ENCODE data around the gene GPATCH4. TPM values are rescaled to one million over a fixed set of nuclear protein-coding genes. Genes with fewer than 3 reads are reported as not detected.
"Not testable (repeated sequence)": the region's sequence is repeated elsewhere in the genome, so short reads cannot be mapped to it uniquely, and the experiment has no call there.

GPATCH4 gene
- total RNA-seq, 1 experiment from 2014 or later: 26.2 TPM

GRCh38 chr1:156556354-156556753, 44.9 kb downstream of the GPATCH4 start:
- Histone ChIP-seq H3K9me2 (replicated peaks; ENCODE audit: insufficient read depth, low read length) (no peaks in the 10 kb centered on the region; the same call in 1 of the 2 replicates), H3K27ac (ENCODE audit: low read length) (peak overlapping the region; percentile 43; the same call in 1 of the 2 replicates), H4K20me1 (ENCODE audit: insufficient read depth, low read depth, low read length) (no peaks in the 10 kb centered on the region), H3K4me2 (ENCODE audit: low read depth, low read length, poor library complexity, severe bottlenecking) (peak overlapping the region; percentile 46), H3K36me3 (ENCODE audit: insufficient read depth, low read length) (no peaks in the 10 kb centered on the region), H3K79me2 (ENCODE audit: low read length) (no peaks in the 10 kb centered on the region), H3K4me1 (ENCODE audit: low read length) (peaks cover 67% of the 10 kb centered on the region), H3K9ac (ENCODE audit: low read length) (peak overlapping the region; percentile 14; the same call in 1 of the 2 replicates), H2AFZ (ENCODE audit: low read length) (no peak overlapping the region), H3K9me3 (ENCODE audit: low read length) (no peaks in the 10 kb centered on the region), H3K27me3 (ENCODE audit: low read length) (no peaks in the 10 kb centered on the region), H3K4me3 (ENCODE audit: low read length) (no peak overlapping the region)
- peak; percentile 60 for DNase-seq

GRCh38 chr1:156555715-156556114, 45.6 kb downstream of the GPATCH4 start:
- DNase-seq: no peak
- H3K4me1 ChIP-seq (ENCODE audit: low read length): peaks cover 73% of the 10 kb centered on the region
- peak overlapping the region; percentile 14 for H3K9ac ChIP-seq (ENCODE audit: low read length)

DNA sequence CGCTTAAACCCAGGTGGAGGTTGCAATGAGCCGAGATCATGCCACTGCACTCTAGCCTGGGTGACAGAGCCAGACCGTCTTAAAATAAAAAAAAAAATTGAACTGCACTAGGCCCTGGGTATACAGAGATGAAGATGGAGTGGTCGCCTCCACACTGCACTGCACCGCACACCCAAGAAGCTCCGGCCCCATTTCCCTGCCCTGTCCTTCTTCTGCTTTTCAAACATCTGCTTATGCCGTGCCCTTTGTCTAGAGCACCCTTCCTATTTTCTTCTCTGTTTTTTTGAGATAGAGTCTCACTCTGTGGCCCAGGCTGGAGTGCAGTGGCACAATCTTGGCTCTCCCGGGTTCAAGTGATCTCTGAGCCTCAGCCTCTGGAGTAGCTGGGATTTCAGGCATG, 46.3 kb downstream of the GPATCH4 start:
- Histone ChIP-seq H3K4me1 (ENCODE audit: low read length) (peaks cover 74% of the 10 kb centered on the region), H3K9ac (ENCODE audit: low read length) (no peak overlapping the region), H3K9me3 (ENCODE audit: low read length) (no peaks in the 10 kb centered on the region), H3K9me2 (replicated peaks; ENCODE audit: insufficient read depth, low read length) (no peaks in the 10 kb centered on the region; the same call in 1 of the 2 replicates), H3K4me3 (ENCODE audit: low read length) (no peak overlapping the region), H3K36me3 (ENCODE audit: insufficient read depth, low read length) (no peaks in the 10 kb centered on the region), H4K20me1 (ENCODE audit: insufficient read depth, low read depth, low read length) (no peaks in the 10 kb centered on the region), H2AFZ (ENCODE audit: low read length) (no peak overlapping the region), H3K27me3 (ENCODE audit: low read length) (no peaks in the 10 kb centered on the region), H3K79me2 (ENCODE audit: low read length) (no peaks in the 10 kb centered on the region), H3K27ac (ENCODE audit: low read length) (no peak overlapping the region), H3K4me2 (ENCODE audit: low read depth, low read length, poor library complexity, severe bottlenecking) (no peak overlapping the region)
- no peak for DNase-seq

More at GRCh38 chr1:156555715-156556114, 45.6 kb downstream of the GPATCH4 start:
- Histone ChIP-seq H3K79me2 (ENCODE audit: low read length) (no peaks in the 10 kb centered on the region), H4K20me1 (ENCODE audit: insufficient read depth, low read depth, low read length) (no peaks in the 10 kb centered on the region), H3K27me3 (ENCODE audit: low read length) (no peaks in the 10 kb centered on the region), H3K27ac (ENCODE audit: low read length) (peak overlapping the region; percentile 43; the same call in 1 of the 2 replicates), H3K36me3 (ENCODE audit: insufficient read depth, low read length) (no peaks in the 10 kb centered on the region), H3K9me2 (replicated peaks; ENCODE audit: insufficient read depth, low read length) (no peaks in the 10 kb centered on the region; the same call in 1 of the 2 replicates), H3K4me2 (ENCODE audit: low read depth, low read length, poor library complexity, severe bottlenecking) (peak overlapping the region; percentile 46), H3K4me3 (ENCODE audit: low read length) (no peak overlapping the region), H2AFZ (ENCODE audit: low read length) (no peak overlapping the region), H3K9me3 (ENCODE audit: low read length) (no peaks in the 10 kb centered on the region)

GRCh38 chr1:156553860-156554485, 47.3 kb downstream of the GPATCH4 start:
- H3K9me3 ChIP-seq (ENCODE audit: low read length): no peaks in the 10 kb centered on the region
- H3K9ac ChIP-seq (ENCODE audit: low read length): no peak overlapping the region
- peak overlapping the region; percentile 66 for H3K4me2 ChIP-seq (ENCODE audit: low read depth, low read length, poor library complexity, severe bottlenecking)
- no peak overlapping the region for H2AFZ ChIP-seq (ENCODE audit: low read length)
- no peaks in the 10 kb centered on the region for H3K27me3 ChIP-seq (ENCODE audit: low read length)
- peaks cover 64% of the 10 kb centered on the region for H3K4me1 ChIP-seq (ENCODE audit: low read length)
- peak overlapping the region; percentile 88 for H3K27ac ChIP-seq (ENCODE audit: low read length)
- H3K36me3 ChIP-seq (ENCODE audit: insufficient read depth, low read length): no peaks in the 10 kb centered on the region
- H4K20me1 ChIP-seq (ENCODE audit: insufficient read depth, low read depth, low read length): no peaks in the 10 kb centered on the region
- H3K9me2 ChIP-seq (replicated peaks; ENCODE audit: insufficient read depth, low read length): no peaks in the 10 kb centered on the region; the same call in 1 of the 2 replicates
- no peak overlapping the region for H3K4me3 ChIP-seq (ENCODE audit: low read length)
- no peaks in the 10 kb centered on the region for H3K79me2 ChIP-seq (ENCODE audit: low read length)
- DNase-seq: no peak

- peaks cover 63% of the 10 kb centered on the region for H3K4me1 ChIP-seq (ENCODE audit: low read length)
- H3K27me3 ChIP-seq (ENCODE audit: low read length); H3K9me2 ChIP-seq (replicated peaks; ENCODE audit: insufficient read depth, low read length); H3K36me3 ChIP-seq (ENCODE audit: insufficient read depth, low read length); H3K79me2 ChIP-seq (ENCODE audit: low read length); H4K20me1 ChIP-seq (ENCODE audit: insufficient read depth, low read depth, low read length); H3K9me3 ChIP-seq (ENCODE audit: low read length): not testable (repeated sequence)
- H3K27ac ChIP-seq (ENCODE audit: low read length): peak overlapping the region; percentile 88
- H3K9ac ChIP-seq (ENCODE audit: low read length): peak overlapping the region; percentile 66
- peak; percentile 86 for DNase-seq
- H3K4me3 ChIP-seq (ENCODE audit: low read length): 0 out of 2 replicates have a peak overlapping the region, but pooled peaks have one; percentile 5
- H3K4me2 ChIP-seq (ENCODE audit: low read depth, low read length, poor library complexity, severe bottlenecking): peak overlapping the region; percentile 66
- peak overlapping the region; percentile 93; the same call in 1 of the 2 replicates for H2AFZ ChIP-seq (ENCODE audit: low read length)
These were observed 48.3 kb downstream of the GPATCH4 start for GRCh38 chr1:156552937-156553336.

DNA sequence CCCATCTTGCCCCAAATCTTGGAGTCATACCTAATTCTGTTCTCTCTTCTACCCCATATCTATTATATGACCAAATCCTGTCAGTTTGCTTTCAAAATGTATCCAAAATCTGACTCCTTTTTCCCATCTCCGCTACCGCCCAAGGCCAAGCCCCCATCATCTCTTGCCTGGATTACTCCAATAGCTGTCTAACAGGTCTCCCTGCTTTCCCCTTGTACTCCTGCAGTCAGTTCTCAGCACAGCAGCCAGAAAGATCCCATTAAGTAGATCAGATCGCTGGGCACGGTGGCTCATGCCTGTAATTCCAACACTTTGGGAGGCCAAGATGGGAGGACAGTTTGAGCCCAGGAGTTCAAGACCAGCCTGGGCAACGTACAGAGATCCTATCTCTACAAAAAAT, 48.8 kb downstream of the GPATCH4 start:
- no peaks in the 10 kb centered on the region for H3K36me3 ChIP-seq (ENCODE audit: insufficient read depth, low read length)
- H3K4me1 ChIP-seq (ENCODE audit: low read length): peaks cover 63% of the 10 kb centered on the region
- no peaks in the 10 kb centered on the region for H3K79me2 ChIP-seq (ENCODE audit: low read length)
- H3K27ac ChIP-seq (ENCODE audit: low read length): 0 out of 2 replicates have a peak overlapping the region, but pooled peaks have one; percentile 32
- H4K20me1 ChIP-seq (ENCODE audit: insufficient read depth, low read depth, low read length): no peaks in the 10 kb centered on the region
- no peaks in the 10 kb centered on the region; the same call in 1 of the 2 replicates for H3K9me2 ChIP-seq (replicated peaks; ENCODE audit: insufficient read depth, low read length)
- H3K4me3 ChIP-seq (ENCODE audit: low read length): no peak overlapping the region
- H3K4me2 ChIP-seq (ENCODE audit: low read depth, low read length, poor library complexity, severe bottlenecking): peak overlapping the region; percentile 21
- no peak overlapping the region for H2AFZ ChIP-seq (ENCODE audit: low read length)
- H3K27me3 ChIP-seq (ENCODE audit: low read length): no peaks in the 10 kb centered on the region
- DNase-seq: no peak
- H3K9me3 ChIP-seq (ENCODE audit: low read length): no peaks in the 10 kb centered on the region
- no peak overlapping the region; the same call in 1 of the 2 replicates for H3K9ac ChIP-seq (ENCODE audit: low read length)

- Histone ChIP-seq H4K20me1 (ENCODE audit: insufficient read depth, low read depth, low read length) (no peaks in the 10 kb centered on the region), H3K9me2 (replicated peaks; ENCODE audit: insufficient read depth, low read length) (no peaks in the 10 kb centered on the region; the same call in 1 of the 2 replicates), H3K27ac (ENCODE audit: low read length) (no peak overlapping the region), H3K79me2 (ENCODE audit: low read length) (no peaks in the 10 kb centered on the region), H3K4me1 (ENCODE audit: low read length) (peaks cover 63% of the 10 kb centered on the region), H3K4me2 (ENCODE audit: low read depth, low read length, poor library complexity, severe bottlenecking) (peak overlapping the region; percentile 12), H3K27me3 (ENCODE audit: low read length) (no peaks in the 10 kb centered on the region), H3K9me3 (ENCODE audit: low read length) (no peaks in the 10 kb centered on the region), H3K36me3 (ENCODE audit: insufficient read depth, low read length) (no peaks in the 10 kb centered on the region), H3K9ac (ENCODE audit: low read length) (no peak overlapping the region), H2AFZ (ENCODE audit: low read length) (no peak overlapping the region), H3K4me3 (ENCODE audit: low read length) (no peak overlapping the region)
- DNase-seq: no peak
These were observed 49.4 kb downstream of the GPATCH4 start for GRCh38 chr1:156551869-156552268.

GRCh38 chr1:156551066-156551643, 50.1 kb downstream of the GPATCH4 start:
- Histone ChIP-seq H3K36me3 (ENCODE audit: insufficient read depth, low read length) (no peaks in the 10 kb centered on the region), H3K27me3 (ENCODE audit: low read length) (no peaks in the 10 kb centered on the region), H3K4me3 (ENCODE audit: low read length) (no peak overlapping the region), H2AFZ (ENCODE audit: low read length) (no peak overlapping the region), H3K4me2 (ENCODE audit: low read depth, low read length, poor library complexity, severe bottlenecking) (peak overlapping the region; percentile 12), H3K27ac (ENCODE audit: low read length) (no peak overlapping the region), H3K9me3 (ENCODE audit: low read length) (no peaks in the 10 kb centered on the region), H3K79me2 (ENCODE audit: low read length) (no peaks in the 10 kb centered on the region), H4K20me1 (ENCODE audit: insufficient read depth, low read depth, low read length) (no peaks in the 10 kb centered on the region), H3K4me1 (ENCODE audit: low read length) (peaks cover 56% of the 10 kb centered on the region), H3K9me2 (replicated peaks; ENCODE audit: insufficient read depth, low read length) (no peaks in the 10 kb centered on the region; the same call in 1 of the 2 replicates), H3K9ac (ENCODE audit: low read length) (no peak overlapping the region)
- DNase-seq: peak; percentile 77

All from Karpas-422 (cell line).